DMS153 treated with DMSO at 0.1 percent for 48 hours (cell line): ENCODE measurements around the gene PDZD11.
"Not testable (repeated sequence)": the region's sequence is repeated elsewhere in the genome, so short reads cannot be mapped to it uniquely, and the experiment has no call there.

Experiments
- DNase-seq: peaks from one replicate; lab custom pipeline; 2025; ENCODE audit not compliant: unreplicated experiment; lab: John Stamatoyannopoulos, UW

PDZD11 gene

DNA sequence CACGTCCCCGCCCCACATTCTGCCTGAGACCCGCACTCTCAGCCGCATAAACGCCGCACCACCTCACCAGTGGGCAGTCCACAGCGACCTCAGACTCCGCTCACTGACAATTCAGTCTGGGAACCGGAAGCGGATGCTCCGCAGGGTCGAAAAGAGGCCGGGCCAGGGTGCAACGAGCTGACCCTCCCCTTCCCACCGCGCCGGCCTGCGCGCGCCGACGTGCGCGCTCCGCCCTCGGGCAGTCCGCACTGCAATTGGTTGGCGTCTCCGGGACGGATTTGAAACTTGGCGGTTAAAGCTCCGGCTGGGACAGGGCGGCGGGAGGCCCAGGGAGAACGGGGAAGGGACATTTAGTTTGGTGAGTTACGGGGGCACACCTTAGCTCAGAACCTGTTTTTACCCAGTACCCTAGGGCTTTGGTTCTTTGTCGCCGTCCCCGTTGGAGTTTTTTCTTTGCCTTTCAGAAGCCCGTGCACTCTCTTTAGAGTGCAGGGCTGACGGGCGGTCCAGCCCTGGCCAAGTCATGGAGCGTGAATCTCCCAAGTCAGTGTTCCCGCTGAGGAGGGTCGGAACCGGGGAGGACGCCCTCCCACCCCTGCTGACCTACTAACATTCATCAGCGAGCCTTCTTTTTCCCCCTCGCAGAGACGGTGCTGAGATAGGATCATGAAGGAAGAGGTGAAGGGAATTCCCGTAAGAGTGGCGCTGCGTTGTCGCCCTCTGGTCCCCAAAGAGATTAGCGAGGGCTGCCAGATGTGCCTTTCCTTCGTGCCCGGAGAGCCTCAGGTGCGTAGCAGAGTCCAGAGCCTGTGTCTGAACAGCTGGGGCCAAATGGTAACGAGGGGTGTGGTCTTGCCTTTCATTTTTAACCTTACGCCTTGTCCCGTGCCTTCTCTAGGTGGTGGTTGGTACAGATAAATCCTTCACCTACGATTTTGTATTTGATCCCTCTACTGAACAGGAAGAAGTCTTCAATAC is at the start of gene PDZD11, which contains the start of gene KIF4A:
Gene PDZD11, minus strand, starts transcription at position 135 of the 978 bp plus-strand sequence. CDS start 586 bp downstream, outside the sequence.
Gene KIF4A, plus strand, starts transcription at position 312 of the 978 bp plus-strand sequence. Its CDS starts 355 bp downstream, at position 667.
- DNase-seq: peak; percentile 28

DNA sequence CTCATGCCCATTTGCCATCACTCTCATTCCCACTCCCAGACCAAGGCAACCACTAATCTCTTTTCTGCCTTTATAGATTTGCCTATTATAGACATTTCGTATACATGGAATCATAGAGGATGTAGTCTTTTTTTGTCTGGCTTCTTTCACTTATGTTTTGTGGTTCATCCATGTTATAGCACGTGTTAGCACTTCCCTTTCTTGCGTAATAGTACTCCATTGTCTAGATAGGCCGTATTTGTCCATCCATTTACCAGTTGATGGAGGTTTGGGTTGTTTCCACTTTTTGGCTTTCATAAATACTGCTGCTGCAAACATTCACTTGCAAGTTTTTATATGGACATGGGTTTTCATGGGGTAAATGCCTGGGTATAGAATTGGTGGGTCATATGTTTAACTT is 48.6 kb upstream of the PDZD11 start:
- no peak for DNase-seq

GRCh38 chrX:70336767-70337166 is 47.0 kb upstream of the PDZD11 start:
- no peak for DNase-seq

GRCh38 chrX:70332600-70332999 is 42.9 kb upstream of the PDZD11 start:
- DNase-seq: no peak

DNA sequence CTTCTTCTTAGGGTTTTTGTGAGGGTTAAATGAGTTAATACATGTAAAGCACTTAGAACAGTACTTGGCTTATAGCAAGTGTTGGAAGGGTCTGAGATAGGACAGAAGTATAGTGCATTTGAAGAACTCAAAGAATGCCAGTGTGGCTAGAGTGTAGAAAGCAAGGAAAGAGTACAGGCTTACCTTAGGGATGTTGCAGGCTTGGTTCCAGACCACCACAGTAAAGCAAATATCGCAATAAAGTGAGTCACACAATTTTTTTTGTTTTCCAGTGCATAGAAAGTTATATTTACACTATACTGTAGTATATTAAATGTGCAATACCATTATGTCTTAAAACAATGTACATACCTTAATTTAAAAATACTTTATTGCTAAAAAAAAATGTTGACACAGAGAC is 41.4 kb upstream of the PDZD11 start:
- no peak for DNase-seq

DNA sequence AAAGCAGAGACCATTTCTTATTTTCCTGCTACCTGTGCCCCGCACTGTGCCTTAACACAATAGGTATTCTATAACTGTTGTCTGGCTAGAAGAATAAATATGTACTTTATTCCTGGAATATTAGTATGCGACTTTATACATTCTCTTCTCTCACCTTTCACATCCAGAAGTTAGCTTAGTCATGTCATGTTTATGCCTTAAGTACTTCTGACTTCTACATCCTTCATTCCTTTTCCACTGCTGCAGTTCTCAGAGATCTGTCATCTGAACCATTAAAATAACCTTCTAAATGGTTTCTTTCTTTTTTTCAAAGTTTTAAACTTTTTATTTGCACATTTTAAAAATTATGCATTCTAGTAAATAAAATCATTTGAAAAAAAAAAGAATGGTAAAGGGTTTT is 34.6 kb upstream of the PDZD11 start:
- DNase-seq: no peak

- DNase-seq: not testable (repeated sequence)
These were observed 33.9 kb upstream of the PDZD11 start for GRCh38 chrX:70323628-70324027.

- DNase-seq: no peak
These were observed 33.1 kb upstream of the PDZD11 start for GRCh38 chrX:70322784-70323183.

DNA sequence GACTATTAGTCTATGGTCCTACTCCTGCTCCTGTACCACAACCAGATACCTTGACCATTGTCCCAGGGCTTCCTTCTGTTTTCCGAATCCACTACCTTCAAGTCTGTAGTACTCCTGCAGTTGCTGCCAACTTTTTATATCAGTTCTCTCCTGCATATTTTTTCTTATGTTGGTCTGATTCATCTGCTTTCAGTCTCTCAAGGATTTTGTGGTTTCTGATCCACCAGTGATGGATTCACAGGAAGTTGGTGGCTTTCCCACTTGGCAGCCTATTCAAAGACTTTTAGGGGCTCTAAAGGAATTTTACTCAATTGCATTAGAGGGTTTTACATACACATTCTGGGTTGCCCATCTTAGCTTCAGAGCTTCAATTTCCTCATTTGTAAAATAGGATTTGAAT is 23.8 kb upstream of the PDZD11 start:
- no peak for DNase-seq

DNA sequence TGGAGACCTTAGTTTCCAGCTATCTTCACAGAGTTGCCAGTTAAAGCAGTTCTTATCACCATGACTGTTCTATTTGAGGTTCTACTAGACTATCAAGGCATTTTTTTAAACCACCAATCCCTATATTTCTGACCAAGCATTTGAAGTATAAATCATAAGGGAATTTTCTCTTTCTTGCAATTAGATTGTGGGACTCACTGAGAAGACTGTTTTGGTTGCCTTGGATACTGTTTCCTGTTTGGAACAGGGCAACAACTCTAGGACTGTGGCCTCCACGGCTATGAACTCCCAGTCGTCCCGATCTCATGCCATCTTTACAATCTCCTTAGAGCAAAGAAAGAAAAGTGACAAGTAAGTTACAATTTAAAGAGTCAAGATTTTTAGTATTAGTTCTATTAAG is 12.0 kb upstream of the PDZD11 start:
- DNase-seq: no peak

GRCh38 chrX:70293621-70294020 is 3.9 kb upstream of the PDZD11 start:
- no peak for DNase-seq

- DNase-seq: no peak
These were observed 3.1 kb upstream of the PDZD11 start for GRCh38 chrX:70292788-70293187.

DNA sequence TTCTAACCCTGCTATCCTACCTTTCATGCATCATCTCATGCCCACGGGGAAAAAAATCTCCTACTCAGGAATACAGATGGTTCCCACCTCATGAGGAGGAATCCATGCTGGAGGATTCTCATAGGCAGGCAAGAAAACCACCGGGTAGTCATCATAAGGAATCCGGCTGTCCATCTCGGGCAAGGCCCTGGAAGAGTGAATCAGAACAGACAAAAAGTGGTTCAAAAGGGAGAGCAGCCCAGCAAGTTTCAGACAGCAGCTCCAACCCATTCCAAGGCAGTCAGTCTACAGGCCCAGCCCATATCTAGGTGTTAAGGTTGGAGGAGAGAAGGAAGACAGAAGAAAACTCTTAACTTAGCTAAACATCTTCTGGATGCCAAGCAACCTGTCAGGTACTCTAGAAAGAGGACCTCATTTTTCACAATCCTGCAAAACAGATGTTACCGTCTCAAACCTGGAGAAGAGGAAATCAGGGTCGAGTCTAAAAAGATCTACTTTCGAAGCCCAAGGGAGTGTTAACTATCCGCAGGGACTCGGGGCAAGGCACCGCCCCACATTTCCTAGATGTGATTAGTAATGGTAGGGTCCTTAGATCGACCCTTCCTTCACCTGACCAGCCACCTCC is 447 bp downstream of the PDZD11 start:
- no peak for DNase-seq

GRCh38 chrX:70281951-70282350 is 7.8 kb downstream of the PDZD11 start, which contains the start of gene RAB41:
Gene RAB41, plus strand, starts transcription at chrX:70282172. Its CDS starts 46 bp downstream, at chrX:70282218.
- DNase-seq: no peak

- DNase-seq: no peak
These were observed 9.2 kb downstream of the PDZD11 start for GRCh38 chrX:70280573-70280972.

GRCh38 chrX:70279081-70279480 is 10.6 kb downstream of the PDZD11 start:
- DNase-seq: no peak

DNA sequence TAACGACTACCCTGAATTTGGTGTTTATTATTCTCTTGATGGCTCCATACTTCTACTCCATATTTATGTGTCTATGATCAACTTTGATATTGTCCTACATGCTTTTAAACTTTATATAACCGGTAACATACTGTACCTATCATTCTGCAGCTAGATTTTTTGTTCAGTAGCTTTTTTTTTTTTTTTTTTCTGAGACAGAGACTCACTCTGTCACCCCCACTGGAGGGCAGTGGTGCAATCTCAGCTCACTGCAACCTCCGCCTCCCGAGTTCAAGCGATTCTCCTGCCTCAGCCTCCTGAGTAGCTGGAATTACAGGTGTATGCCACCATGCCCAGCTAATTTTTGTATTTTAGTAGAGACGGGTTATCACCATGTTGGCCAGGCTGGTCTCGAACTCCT is 15.7 kb downstream of the PDZD11 start:
- not testable (repeated sequence) for DNase-seq

GRCh38 chrX:70268034-70268433 is 21.7 kb downstream of the PDZD11 start, which contains the start of gene ARR3:
Gene ARR3, plus strand, starts transcription at chrX:70268334. Its CDS starts 1,052 bp downstream, at chrX:70269386.
- no peak for DNase-seq

- DNase-seq: no peak
These were observed 24.9 kb downstream of the PDZD11 start for GRCh38 chrX:70264784-70265183.

GRCh38 chrX:70262952-70263567 is 26.7 kb downstream of the PDZD11 start:
- peak; percentile 53 for DNase-seq

GRCh38 chrX:70260104-70260503 is 29.6 kb downstream of the PDZD11 start, which contains the start of gene P2RY4:
Gene P2RY4, minus strand, starts transcription at chrX:70260204. Its CDS starts 580 bp downstream, at chrX:70259624.
- DNase-seq: no peak
